HepG2 (cell line): ENCODE results near the gene CEP170. TPM values are rescaled to one million over a fixed set of nuclear protein-coding genes. Genes with fewer than 3 reads are reported as not detected.

ENCODE experiments used
- ATF7 ChIP-seq, 2 experiments: fragments of 450-650 bp in 1 of 2; sonication (generic) in 1 of 2; formaldehyde crosslinking in 1 of 2; IDR thresholded peaks; 2 replicates each; pipeline versions ENCODE4 v1.4.0 to v1.6.1; 2016 to 2020; ENCODE audit warnings: antibody characterized with exemption in 1 of 2, mild to moderate bottlenecking in 1 of 2, missing genetic modification reagents in 1 of 2
- ATF7-NPFF ChIP-seq: sonication (generic); formaldehyde crosslinking; IDR thresholded peaks from 2 replicates; pipeline ENCODE4 v1.8.1; 2023; ENCODE audit warnings: mild to moderate bottlenecking, low read depth, missing genetic modification reagents, moderate library complexity
- CBX1 ChIP-seq: IDR thresholded peaks from one replicate; pipeline ENCODE4 v1.6.1; 2016; ENCODE audit warnings: antibody characterized with exemption, low read depth
- ESRRA ChIP-seq: sonication (generic); formaldehyde crosslinking; IDR thresholded peaks from 2 replicates; pipeline ENCODE4 v1.5.1; 2020; ENCODE audit warnings: mild to moderate bottlenecking, low read depth, missing genetic modification reagents
- FOXO1 ChIP-seq: sonication (generic); formaldehyde crosslinking; IDR thresholded peaks from 2 replicates; pipeline ENCODE4 v1.4.0; 2020; ENCODE audit warnings: missing genetic modification reagents
- HNRNPLL ChIP-seq: fragments of 200-400 bp; formaldehyde crosslinking; IDR thresholded peaks from 2 replicates; pipeline ENCODE4 v1.6.1; 2017; ENCODE audit warnings: mild to moderate bottlenecking, low read depth, low read length; ENCODE audit not compliant: poor library complexity, severe bottlenecking
- MATR3 ChIP-seq: sonication (generic); formaldehyde crosslinking; IDR thresholded peaks from 2 replicates; pipeline ENCODE4 v1.4.0; 2020; ENCODE audit warnings: missing genetic modification reagents
- MEIS1 ChIP-seq: sonication (generic); formaldehyde crosslinking; IDR thresholded peaks from 2 replicates; pipeline ENCODE4 v1.9.0; 2021; ENCODE audit warnings: mild to moderate bottlenecking, missing genetic modification reagents, moderate library complexity, borderline replicate concordance
- NRL ChIP-seq: sonication (generic); formaldehyde crosslinking; IDR thresholded peaks from 2 replicates; pipeline ENCODE4 v1.5.0; 2020; ENCODE audit warnings: missing genetic modification reagents, mild to moderate bottlenecking, moderate library complexity, borderline replicate concordance
- POLR2AphosphoS5 ChIP-seq: IDR thresholded peaks from 2 replicates; pipeline ENCODE4 v1.6.1; 2012; ENCODE audit warnings: low read depth, low read length
- SOX13 ChIP-seq, 3 experiments: fragments of 450-650 bp in 1 of 3; sonication (generic) in 1 of 3; formaldehyde crosslinking in 1 of 3; IDR thresholded peaks in 2 of 3; conservative IDR thresholded peaks in 1 of 3; 2 replicates each; pipeline versions ENCODE4 v1.5.0 to v1.6.1; 2016 to 2020; ENCODE audit warnings: antibody characterized with exemption in 1 of 3, mild to moderate bottlenecking in 1 of 3, missing compliant biosample characterization in 1 of 3, missing genetic modification reagents in 1 of 3, moderate library complexity in 1 of 3
- SPEN ChIP-seq: sonication (generic); formaldehyde crosslinking; IDR thresholded peaks from 2 replicates; pipeline ENCODE4 v1.5.1; 2020; ENCODE audit warnings: low read depth, mild to moderate bottlenecking, missing genetic modification reagents
- TOPORS ChIP-seq: sonication (generic); formaldehyde crosslinking; IDR thresholded peaks from 2 replicates; pipeline ENCODE4 v1.8.0; 2023; ENCODE audit warnings: mild to moderate bottlenecking, missing genetic modification reagents
- ZBTB3 ChIP-seq: sonication (generic); formaldehyde crosslinking; IDR thresholded peaks from 2 replicates; pipeline ENCODE4 v1.4.0; 2020; ENCODE audit warnings: low read depth, mild to moderate bottlenecking, moderate library complexity, missing genetic modification reagents, borderline replicate concordance
- ZC3H13 ChIP-seq: sonication (generic); formaldehyde crosslinking; IDR thresholded peaks from 2 replicates; pipeline ENCODE4 v1.8.1; 2023; ENCODE audit warnings: mild to moderate bottlenecking, missing genetic modification reagents, moderate library complexity
- ZFP36 ChIP-seq: fragments of 150-350 bp; IDR thresholded peaks from 2 replicates; pipeline ENCODE4 v1.6.1; 2018; ENCODE audit warnings: borderline replicate concordance, low read length, low read depth; ENCODE audit not compliant: partially characterized antibody
- ZNF263 ChIP-seq: sonication (generic); formaldehyde crosslinking; IDR thresholded peaks from 2 replicates; pipeline ENCODE4 v1.4.0; 2020; ENCODE audit warnings: missing genetic modification reagents
- ZNF44 ChIP-seq: sonication (generic); formaldehyde crosslinking; IDR thresholded peaks from 2 replicates; pipeline ENCODE4 v1.5.1; 2020; ENCODE audit warnings: mild to moderate bottlenecking, missing genetic modification reagents
- ZNF501 ChIP-seq: sonication (generic); formaldehyde crosslinking; IDR thresholded peaks from 2 replicates; pipeline ENCODE4 v1.5.1; 2020; ENCODE audit warnings: mild to moderate bottlenecking, moderate library complexity, missing genetic modification reagents
- ZNF792 ChIP-seq: IDR thresholded peaks from 2 replicates; pipeline ENCODE4 v1.6.1; 2016
- polyA plus RNA-seq, 8 experiments: library from polyadenylated mRNA; depleted of rRNA in 3 of 8; stranded (reverse) in 7 of 8; unstranded in 1 of 8; fragments of >200 nt; fragmentation: Illumina TruSeq in 4 of 8; extraction: Trizol in 4 of 8; gene quantifications; 2 replicates each; pipeline versions ENCODE4 v1.2.1 to v1.2.3, GENCODE V29; 2011 to 2016; ENCODE audit warnings: low read depth in 4 of 8, missing spikeins in 1 of 8, mixed read lengths in 1 of 8; ENCODE audit not compliant: insufficient read depth in 1 of 8
- total RNA-seq, 5 experiments: library from RNA; depleted of rRNA; stranded (reverse); fragments of >200 nt; fragmentation: Illumina TruSeq; extraction: Trizol; gene quantifications; 2 replicates each; pipeline ENCODE4 v1.2.3, GENCODE V29; 2016; ENCODE audit warnings: low read depth in 1 of 5
- TF ChIP-seq, protein P1 (sequence below): sonication (generic); formaldehyde crosslinking; IDR thresholded peaks from 2 replicates; pipeline ENCODE4 v1.9.0; 2021; ENCODE audit warnings: missing genetic modification reagents, borderline replicate concordance
- TF ChIP-seq, protein P2 (sequence below): sonication (generic); formaldehyde crosslinking; IDR thresholded peaks from 2 replicates; pipeline ENCODE4 v1.4.0; 2020; ENCODE audit warnings: missing genetic modification reagents
- TF ChIP-seq, protein P3 (sequence below): sonication (generic); formaldehyde crosslinking; IDR thresholded peaks from 2 replicates; pipeline ENCODE4 v1.8.1; 2023; ENCODE audit warnings: missing genetic modification reagents, inconsistent platforms, borderline replicate concordance

The CEP170 gene
- total and polyA plus RNA-seq, 2 of the 13 experiments (the other 11 are each of a cell fraction or from before 2014, with no cell fraction given), result 23.0 to 28.6 TPM

DNA sequence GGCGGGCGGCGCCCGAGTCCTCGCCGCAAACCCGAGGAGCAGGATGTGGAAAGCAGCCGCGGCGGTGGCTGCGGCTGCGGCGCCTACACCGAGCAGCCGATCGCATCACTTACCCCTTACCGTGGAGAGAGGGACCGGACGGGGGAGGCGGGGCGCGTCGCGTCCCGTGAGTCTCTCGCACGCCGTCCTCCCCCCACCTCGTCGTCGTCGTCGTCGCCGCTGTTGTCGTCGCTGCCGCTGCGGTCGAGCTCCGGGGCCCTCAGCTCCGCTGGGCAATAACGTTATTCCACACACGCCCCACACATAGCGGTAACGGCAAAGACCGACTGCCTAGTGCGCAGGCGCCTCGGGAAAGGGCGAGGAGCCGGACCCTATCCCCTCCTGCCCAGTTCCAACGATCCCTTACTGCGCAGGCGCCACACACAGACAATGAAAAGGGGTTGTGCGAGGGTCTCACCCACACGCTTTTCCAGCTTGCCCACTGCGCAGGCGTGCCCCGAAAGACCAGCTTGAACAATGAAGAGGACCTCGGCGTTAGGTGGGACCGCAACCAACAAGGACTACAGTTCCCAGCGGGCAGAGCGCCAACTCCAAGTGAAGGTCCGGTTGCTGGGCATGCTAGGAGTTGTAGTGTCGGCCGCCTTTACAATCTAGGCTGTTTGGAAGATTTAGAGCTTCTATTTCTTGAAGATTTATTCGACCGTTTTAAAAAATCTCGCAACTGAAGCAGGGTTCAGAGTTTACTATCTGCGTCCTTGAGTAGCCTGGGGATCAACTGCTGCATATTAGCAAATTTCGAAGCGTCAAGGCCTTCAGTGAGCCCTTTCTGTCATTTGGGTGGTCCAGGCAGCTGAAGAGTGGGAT is at the start of gene CEP170 (continued):
- TF ChIP-seq ZFP36 (no peak), ATF7-NPFF (peak; percentile 58), NRL (CRISPR knock-in tag) (0 out of 2 replicates have a peak, but pooled peaks have one; percentile 37), TOPORS (CRISPR knock-in tag) (0 out of 2 replicates have a peak, but pooled peaks have one; percentile 56), HNRNPLL (peak; percentile 91), MEIS1 (CRISPR knock-in tag) (peak; percentile 82), ESRRA (CRISPR knock-in tag) (peak; percentile 54; the same call in 1 of the 2 replicates), ZNF792 (CRISPR knock-in tag) (no peak; the same call in 1 of the 2 replicates), CBX1 (peak; percentile 40), POLR2AphosphoS5 (peak; percentile 65), ZNF501 (CRISPR knock-in tag) (0 out of 2 replicates have a peak, but pooled peaks have one; percentile 84), MATR3 (CRISPR knock-in tag) (no peak), ZBTB3 (CRISPR knock-in tag) (peak; percentile 29; the same call in 1 of the 2 replicates), SOX13 (IDR thresholded peaks at IDR 0.05) (no peak), SOX13 (CRISPR knock-in tag; conservative IDR thresholded peaks at IDR 0.05 in 1 of 2, IDR thresholded peaks at IDR 0.05 in 1 of 2) (peak in 1 of 2 experiments; percentile 76; a peak in 2 of 4 replicates), FOXO1 (CRISPR knock-in tag) (no peak), ZNF44 (CRISPR knock-in tag) (peak; percentile 63; the same call in 1 of the 2 replicates), ATF7 (IDR thresholded peaks at IDR 0.05) (no peak), ATF7 (CRISPR knock-in tag; IDR thresholded peaks at IDR 0.05) (no peak), ZNF263 (CRISPR knock-in tag) (peak; percentile 75), ZC3H13 (CRISPR knock-in tag) (0 out of 2 replicates have a peak, but pooled peaks have one; percentile 45), SPEN (peak; percentile 70; the same call in 1 of the 2 replicates)
- TF ChIP-seq, protein P1, sequence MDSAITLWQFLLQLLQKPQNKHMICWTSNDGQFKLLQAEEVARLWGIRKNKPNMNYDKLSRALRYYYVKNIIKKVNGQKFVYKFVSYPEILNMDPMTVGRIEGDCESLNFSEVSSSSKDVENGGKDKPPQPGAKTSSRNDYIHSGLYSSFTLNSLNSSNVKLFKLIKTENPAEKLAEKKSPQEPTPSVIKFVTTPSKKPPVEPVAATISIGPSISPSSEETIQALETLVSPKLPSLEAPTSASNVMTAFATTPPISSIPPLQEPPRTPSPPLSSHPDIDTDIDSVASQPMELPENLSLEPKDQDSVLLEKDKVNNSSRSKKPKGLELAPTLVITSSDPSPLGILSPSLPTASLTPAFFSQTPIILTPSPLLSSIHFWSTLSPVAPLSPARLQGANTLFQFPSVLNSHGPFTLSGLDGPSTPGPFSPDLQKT (CRISPR knock-in tag), result no peak
- TF ChIP-seq, protein P2, sequence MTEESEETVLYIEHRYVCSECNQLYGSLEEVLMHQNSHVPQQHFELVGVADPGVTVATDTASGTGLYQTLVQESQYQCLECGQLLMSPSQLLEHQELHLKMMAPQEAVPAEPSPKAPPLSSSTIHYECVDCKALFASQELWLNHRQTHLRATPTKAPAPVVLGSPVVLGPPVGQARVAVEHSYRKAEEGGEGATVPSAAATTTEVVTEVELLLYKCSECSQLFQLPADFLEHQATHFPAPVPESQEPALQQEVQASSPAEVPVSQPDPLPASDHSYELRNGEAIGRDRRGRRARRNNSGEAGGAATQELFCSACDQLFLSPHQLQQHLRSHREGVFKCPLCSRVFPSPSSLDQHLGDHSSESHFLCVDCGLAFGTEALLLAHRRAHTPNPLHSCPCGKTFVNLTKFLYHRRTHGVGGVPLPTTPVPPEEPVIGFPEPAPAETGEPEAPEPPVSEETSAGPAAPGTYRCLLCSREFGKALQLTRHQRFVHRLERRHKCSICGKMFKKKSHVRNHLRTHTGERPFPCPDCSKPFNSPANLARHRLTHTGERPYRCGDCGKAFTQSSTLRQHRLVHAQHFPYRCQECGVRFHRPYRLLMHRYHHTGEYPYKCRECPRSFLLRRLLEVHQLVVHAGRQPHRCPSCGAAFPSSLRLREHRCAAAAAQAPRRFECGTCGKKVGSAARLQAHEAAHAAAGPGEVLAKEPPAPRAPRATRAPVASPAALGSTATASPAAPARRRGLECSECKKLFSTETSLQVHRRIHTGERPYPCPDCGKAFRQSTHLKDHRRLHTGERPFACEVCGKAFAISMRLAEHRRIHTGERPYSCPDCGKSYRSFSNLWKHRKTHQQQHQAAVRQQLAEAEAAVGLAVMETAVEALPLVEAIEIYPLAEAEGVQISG (CRISPR knock-in tag), result peak; percentile 63; the same call in 1 of the 2 replicates
- TF ChIP-seq, protein P3, sequence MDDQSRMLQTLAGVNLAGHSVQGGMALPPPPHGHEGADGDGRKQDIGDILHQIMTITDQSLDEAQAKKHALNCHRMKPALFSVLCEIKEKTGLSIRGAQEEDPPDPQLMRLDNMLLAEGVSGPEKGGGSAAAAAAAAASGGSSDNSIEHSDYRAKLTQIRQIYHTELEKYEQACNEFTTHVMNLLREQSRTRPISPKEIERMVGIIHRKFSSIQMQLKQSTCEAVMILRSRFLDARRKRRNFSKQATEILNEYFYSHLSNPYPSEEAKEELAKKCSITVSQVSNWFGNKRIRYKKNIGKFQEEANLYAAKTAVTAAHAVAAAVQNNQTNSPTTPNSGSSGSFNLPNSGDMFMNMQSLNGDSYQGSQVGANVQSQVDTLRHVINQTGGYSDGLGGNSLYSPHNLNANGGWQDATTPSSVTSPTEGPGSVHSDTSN (CRISPR knock-in tag), result no peak
